ENCODE measurements around the gene ZXDC. TPM values are rescaled to one million over a fixed set of nuclear protein-coding genes. Genes with fewer than 3 reads are reported as not detected.

The ZXDC gene
- polyA plus RNA-seq, 12 donors: 16.3 to 29.1 (median 26.1) TPM; not detected in 1

- no peak for DNase-seq
Observed at GRCh38 chr3:126494204-126494969, 18.7 kb upstream of the ZXDC start.

DNA sequence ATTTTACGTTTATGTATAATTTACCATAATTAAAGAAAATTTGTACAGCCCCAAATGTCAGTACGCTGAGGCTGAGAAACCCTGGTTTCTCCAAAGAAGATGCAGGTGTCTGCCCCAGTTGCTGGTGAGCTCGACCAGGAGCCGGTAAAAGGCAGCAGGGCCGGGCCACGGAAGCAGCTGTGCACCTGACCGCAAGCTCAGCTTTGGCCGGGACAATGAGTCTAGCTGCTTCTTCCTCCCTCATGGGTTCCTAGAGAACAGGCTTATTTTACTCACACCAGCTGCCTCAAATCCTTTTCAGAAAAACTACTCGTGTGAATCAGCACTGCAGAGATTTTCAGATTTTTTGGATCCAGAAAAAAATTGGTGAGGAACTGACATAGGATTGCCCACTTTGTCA is 18.0 kb upstream of the ZXDC start:
- no peak for DNase-seq

- no peak for DNase-seq
Observed at GRCh38 chr3:126493051-126493450, 17.4 kb upstream of the ZXDC start.

DNA sequence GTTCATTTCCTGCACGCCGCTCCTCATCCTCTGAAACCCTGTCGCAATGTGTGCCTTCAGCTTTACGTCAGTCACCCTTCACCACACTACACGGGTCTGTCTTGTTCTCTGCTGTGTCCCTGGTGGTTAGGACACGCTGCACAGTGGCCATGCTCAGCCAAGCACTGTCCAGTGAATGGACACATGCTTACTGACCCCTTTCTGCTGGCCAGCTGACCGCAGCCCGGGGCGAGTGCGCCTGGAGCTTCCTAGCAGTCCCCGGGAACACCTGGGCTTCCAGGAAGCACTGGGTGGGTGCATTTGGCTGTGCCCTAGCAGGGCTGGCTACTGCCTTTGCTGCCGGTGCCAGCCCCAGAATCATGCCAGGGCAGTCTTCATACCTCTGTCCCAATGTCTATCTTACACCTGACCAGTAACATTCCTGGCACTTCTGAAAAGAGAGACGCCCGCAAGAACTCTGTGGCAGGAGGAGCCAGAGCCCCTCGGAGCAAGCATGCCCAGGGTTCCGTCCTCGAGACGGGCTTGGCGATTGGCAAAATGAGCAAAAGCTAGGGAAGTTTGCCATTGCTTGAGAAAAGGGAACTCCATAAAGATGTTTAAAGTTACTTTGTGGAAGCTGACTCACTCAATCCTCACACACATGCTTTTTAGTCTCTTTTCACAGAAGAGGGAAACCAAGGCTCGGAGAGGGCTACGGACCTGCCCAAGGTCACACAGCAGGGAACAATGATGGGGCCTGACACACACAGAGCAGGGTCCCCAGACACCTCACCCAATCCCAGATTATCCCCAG is 15.7 kb upstream of the ZXDC start:
- DNase-seq: no peak

- DNase-seq: no peak
Observed at GRCh38 chr3:126490619-126491018, 14.9 kb upstream of the ZXDC start.

GRCh38 chr3:126488886-126489569 is 13.3 kb upstream of the ZXDC start:
- DNase-seq: no peak

GRCh38 chr3:126488185-126488584 is 12.5 kb upstream of the ZXDC start:
- no peak for DNase-seq

DNA sequence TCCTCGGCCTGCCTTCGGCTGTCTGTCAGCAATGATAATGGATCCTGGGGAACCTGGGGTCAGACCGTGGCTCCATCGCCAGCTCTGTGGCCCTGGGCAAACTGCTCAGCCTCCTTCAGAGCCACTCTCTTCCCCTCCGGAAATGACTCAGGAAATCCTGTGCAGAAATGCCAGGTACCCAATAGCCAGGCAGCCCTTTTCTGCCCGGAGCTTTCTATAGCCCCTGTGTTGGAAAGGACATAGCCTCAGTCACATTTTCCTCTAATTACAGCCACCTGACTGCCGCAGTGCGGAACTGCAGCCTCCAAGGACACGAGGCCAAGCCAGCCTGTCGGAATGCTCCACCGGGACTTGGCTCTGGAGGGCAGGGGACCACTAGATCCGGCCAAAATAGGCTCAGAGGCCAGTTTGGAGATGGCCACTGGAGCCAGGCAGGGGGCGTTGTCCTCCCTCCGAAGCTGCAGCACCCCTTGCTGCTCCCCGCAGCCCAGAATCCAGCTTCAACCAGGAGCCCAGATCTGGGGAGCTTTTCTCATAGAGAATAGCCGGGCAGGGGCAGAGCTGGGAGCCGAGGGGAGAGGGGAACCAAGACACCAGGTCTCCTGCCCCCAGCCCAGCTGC is 11.6 kb upstream of the ZXDC start:
- DNase-seq: no peak

- no peak for DNase-seq
Observed at GRCh38 chr3:126486360-126486847, 10.7 kb upstream of the ZXDC start.

DNA sequence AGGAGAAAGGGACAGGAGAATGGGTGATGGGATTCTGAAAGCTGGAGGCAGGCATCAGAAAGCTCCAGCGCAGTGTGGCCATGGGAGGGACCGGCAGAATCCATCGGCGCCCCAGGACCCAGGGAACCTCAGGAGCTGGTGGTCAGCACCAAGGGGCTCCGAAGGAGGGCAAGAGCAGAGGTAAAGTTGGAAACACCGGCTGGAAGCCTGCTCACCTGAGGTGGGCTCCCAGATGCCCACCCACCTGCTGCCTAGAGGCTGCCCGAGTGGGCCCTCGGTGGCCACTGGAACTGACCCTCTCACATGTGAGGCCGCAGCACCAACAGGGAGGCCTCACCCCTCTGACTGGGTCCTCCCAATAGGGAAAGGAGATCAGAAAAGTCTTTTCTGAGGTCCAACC is 10.3 kb upstream of the ZXDC start:
- no peak for DNase-seq

DNA sequence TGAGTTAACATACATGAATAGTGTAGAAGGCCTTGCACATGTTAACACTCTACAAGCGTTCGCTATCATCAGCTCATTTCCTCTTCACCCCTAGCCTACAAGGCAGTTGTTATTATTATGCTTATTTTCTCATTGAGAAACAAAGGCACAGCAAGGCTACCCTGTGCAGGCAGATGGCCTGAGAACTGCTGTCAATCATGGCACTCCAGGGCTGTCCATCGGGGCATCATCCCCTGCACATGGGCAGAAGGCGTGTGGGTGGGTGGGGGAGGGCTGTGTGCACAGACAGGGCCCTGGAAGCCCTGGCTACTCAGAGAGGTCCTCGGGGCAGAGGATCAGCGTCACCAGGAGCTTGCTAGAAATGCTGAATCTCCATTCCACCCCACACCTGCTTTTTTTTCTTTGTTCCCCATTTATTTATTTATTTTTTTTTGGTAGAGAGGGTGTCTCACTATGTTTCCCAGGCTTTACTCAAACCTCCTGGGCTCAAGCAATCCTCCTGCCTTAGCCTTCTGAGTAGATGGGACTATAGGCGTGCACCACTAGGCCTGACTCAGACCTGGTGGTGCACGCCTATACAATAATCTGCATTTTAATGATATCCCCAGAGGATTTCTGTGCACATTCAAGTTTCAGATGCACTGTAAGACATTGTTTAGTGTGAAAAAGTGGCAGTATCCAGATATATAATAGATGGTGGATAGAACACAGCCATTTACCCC is 9.6 kb upstream of the ZXDC start:
- no peak for DNase-seq

- DNase-seq: no peak
Observed at GRCh38 chr3:126484662-126485061, 9.0 kb upstream of the ZXDC start.

DNA sequence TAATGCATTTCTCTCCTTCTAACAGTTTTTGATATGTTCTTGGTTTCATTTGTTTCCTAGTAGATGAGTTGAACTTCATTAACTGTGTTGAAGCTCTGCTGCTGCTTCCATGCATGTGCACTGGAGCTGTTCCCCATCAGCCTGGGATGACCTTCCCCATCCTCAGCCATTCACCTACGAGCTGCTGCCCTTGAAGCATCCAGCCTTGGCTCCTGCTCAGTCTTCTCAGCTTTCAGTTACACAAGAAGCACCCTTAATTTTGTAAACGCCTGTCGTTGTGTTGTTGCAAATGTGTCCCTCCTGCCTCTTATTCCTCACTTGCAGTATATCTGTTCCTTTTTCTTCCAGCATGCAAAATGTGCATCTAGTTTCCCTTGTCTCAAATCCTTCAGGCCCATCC is 8.5 kb upstream of the ZXDC start:
- DNase-seq: no peak

GRCh38 chr3:126483321-126483761 is 7.7 kb upstream of the ZXDC start:
- no peak for DNase-seq

- DNase-seq: no peak
Observed at GRCh38 chr3:126482503-126483255, 7.0 kb upstream of the ZXDC start.

- DNase-seq: no peak
Observed at GRCh38 chr3:126481808-126482502, 6.3 kb upstream of the ZXDC start.

GRCh38 chr3:126480861-126481260 is 5.2 kb upstream of the ZXDC start:
- no peak for DNase-seq

- DNase-seq: no peak
Observed at GRCh38 chr3:126480206-126480605, 4.5 kb upstream of the ZXDC start.

- no peak for DNase-seq
Observed at GRCh38 chr3:126479642-126480041, 4.0 kb upstream of the ZXDC start.

Data from muscle of arm (tissue), 12 donors.